HG02884 (cell line): ENCODE results near the gene MUS81.
"Not testable (repeated sequence)": the region's sequence is repeated elsewhere in the genome, so short reads cannot be mapped to it uniquely, and the experiment has no call there.

Source experiments
- ATAC-seq: cut with Tn5 transposase; IDR thresholded peaks from one replicate; pipeline ENCODE4 v1.9.1; 2021; ENCODE audit warnings: mild to moderate bottlenecking, moderate library complexity; ENCODE audit not compliant: unreplicated experiment

MUS81 gene

DNA sequence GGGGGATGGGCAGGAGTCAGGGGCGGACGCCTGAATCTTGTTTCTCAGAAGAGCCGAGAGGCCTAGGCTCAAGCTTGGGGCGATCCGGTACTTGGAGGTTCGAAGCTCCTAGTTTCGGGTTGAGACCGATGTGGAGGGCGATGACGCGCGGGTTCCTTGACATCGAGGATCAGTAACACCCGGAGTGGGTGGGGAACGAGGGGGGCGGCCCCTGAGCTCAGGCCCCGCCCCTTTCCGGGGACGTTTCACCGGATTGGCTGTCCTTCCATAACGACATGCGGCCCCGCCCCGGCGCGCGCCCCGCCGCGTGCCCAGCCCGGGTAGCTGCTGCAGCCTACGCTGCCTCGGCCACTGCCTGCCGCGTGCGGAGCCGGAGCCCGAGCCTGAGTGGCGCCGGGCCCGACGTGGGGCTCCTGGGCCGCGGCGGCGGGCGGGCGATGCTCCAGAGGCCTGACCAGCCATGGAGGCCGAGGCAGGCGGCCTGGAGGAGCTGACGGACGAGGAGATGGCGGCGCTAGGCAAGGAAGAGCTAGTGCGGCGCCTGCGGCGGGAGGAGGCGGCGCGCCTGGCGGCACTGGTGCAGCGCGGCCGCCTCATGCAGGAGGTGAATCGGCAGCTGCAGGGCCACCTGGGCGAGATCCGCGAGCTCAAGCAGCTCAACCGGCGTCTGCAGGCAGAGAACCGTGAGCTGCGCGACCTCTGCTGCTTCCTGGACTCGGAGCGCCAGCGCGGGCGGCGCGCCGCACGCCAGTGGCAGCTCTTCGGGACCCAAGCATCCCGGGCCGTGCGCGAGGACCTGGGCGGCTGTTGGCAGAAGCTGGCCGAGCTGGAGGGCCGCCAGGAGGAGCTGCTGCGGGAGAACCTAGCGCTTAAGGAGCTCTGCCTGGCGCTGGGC lies 30.3 kb downstream of the MUS81 start, which contains the start of gene CCDC85B:
Gene CCDC85B (plus strand): TSS at position 350 of the 895 bp plus-strand sequence. CDS start 111 bp downstream, at position 461.
- peak; percentile 46 for ATAC-seq

DNA sequence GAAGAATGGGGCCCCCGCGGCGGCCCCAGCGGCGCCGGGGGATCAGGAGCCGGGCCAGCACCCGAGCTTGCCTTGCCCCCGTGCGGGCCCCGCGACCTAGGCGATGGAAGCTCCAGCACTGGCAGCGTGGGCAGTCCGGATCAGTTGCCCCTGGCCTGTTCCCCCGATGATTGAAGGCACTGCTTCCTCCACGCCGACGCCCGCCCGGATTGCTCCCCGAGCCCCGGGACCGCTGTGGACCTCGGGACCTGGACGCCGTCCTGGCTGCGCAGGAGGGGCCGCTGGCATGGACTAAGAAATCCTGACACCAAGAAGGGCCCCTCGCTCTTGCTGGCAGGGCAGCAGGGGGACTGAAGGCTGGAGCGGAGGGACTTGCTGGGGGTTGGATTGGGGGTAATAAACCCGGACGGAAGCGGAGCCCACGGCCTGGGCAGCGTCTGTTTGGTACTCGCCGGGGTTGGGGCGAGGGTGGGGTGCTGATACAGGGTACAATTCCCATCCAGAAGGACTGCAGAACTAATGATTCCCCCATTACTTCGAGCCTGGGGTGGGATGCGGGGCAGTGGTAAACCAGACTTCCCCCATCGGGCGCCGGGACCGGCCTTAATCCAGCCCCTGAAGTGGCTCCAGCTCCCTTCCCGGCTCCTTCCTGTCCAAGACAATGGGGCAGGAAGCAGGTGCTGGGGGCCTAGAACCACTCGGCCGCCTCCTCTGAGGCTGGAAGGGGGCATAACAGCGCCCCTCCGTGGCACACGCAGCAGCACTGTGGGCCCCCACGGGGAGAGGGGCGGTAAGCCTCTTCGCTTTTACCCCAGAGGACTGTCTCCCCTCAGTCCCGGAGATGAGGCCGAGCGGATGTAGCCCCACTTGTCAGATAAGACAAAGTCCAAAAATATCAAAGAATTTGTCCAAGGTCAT lies 31.2 kb downstream of the MUS81 start:
- ATAC-seq = no peak

DNA sequence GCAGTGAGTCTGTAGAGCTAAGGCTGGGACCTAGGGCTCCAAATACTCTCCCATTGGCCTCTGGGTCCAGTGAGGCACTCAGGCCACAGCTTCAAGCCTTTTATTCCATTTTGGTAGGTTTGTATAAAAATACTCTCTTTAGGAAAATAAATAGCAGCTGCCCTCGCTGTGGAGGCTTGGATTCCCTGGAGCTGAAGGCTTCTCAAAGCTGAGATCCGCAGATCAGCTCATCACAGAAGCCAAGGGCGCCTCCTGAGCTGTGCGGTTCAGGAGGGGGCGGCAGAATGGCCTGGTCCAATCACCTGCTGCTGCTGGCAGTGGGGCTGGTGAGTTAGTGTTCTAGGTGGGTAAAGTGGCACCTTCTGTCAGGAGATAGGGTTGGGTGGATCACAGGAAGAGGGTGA lies 31.9 kb downstream of the MUS81 start:
- not testable (repeated sequence) for ATAC-seq

DNA sequence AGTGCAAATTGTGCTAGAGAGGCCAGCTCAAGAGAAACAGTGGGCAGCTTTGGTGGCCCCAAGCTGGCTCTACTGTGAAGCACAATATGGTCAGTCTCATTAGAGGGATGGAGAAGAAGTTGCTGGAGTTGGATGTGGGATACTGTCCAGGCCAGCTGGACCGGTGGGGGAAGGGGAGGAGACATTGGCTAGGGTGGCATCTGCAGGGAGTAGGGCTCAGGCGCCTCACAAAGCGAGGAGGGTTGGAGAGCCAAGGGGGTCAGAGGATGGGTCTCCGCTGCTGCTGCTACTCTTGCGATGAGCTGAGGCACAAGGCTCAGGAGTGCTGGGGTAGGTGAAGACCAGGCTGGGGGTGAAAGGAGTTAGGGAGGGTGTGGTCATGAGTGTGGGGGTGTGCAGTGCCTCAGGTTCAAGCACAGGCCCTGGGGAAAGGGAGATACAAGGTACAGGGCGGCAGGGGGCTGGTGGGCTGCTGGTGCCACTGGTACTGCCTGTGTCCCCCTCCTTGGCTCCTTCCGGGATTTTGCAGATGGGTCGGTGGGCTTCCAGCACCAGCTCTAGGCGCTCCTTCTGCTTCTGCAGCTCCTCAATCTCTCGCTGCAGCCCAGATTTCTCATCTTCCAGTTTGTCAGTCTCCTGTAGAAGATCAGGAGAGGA lies 32.6 kb downstream of the MUS81 start:
- ATAC-seq = no peak

DNA sequence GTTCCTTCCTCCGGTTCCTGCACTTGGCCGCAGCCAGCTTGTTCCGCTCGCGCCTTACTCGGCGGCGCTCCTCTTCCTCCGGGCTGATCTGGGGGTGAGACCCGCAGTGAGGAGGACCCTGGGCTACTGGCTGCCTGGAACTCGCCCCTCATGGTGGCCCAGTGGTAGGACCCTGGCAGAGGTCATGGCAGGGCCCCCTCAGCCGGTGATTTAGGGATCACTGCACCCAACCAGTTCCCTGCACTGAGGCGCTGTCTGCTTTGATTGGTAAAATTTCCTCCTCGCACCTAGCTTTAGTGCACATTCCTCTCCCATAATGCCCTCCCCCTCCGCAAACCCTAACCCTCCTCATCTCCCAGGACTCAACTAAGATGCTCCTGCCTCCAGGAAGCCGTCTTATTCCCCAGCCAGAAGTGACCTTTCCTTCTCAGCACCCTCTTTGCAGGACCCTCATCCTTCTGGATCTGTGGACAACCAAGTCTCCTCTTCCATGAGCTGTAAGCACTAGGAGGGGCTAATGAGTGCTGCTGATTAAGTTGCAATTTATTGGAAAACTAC lies 33.9 kb downstream of the MUS81 start:
- ATAC-seq = no peak

DNA sequence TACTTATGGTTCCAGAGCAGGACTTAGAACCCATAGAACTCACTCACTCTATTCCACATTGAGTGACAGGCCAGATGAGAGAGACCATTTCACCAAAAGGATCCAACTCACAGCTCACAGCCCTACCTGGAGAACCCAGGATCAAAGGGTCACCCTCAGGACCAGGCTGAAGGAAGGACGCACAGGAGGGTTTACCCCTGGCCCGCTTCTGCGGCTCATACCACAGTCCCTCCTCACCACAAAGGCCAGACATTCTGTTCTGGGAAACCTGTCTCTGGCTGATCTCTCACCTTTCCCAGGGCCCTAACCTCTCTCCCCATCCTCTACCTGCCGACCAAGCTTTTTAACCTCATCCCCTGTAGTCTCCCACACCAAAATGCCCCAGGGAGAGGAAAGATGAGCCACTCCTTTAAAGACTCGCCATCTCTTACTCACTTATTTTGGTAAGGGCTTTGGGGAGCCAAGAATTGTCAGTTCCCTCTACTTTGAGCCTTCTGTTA lies 35.3 kb downstream of the MUS81 start:
- no peak for ATAC-seq

DNA sequence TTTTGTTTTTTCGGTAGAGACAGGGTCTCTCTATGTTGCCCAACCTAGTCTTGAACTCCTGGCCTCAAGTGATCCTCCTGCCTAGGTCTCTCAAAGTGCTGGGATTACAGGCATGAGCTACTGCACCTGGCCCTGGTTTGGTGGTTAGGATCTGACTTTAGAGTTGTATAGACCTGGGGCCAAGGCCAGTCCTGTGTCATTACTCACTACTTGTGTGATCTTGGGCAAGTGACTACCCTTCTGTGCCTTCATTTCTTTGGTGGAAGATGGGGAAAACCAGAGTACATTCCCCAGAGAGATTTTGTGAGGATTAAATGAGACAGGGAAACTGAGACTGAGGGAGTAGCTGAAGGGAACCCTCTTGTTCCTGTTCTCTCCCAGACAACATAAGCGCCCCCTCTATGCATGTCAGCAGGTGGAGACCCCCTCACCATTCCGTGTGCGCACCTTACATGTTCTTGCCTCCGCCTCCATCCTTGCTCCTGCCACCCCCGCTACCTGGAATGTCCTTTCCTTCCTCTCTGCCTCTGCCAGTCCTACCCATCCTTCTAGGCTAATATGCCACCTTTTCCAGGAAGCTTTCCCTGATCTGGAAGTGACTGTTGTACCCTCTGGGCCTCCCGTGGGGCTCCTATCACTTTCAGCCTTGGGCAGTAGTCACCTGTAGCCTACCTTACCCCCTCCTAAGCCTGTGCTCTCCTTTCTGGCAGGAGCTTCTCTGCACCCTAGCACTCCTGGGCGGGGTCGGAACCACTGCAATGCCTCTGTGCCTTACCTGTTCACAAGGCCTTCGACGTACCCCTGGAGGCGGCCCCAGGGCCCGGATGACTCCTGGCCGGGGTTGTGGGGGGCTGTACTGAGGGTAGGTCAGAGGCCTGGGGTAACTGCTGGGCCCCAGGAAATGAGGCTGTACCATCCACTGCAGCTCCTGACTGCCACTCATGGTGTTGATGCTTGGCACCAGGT lies 36.1 kb downstream of the MUS81 start:
- ATAC-seq = no peak

DNA sequence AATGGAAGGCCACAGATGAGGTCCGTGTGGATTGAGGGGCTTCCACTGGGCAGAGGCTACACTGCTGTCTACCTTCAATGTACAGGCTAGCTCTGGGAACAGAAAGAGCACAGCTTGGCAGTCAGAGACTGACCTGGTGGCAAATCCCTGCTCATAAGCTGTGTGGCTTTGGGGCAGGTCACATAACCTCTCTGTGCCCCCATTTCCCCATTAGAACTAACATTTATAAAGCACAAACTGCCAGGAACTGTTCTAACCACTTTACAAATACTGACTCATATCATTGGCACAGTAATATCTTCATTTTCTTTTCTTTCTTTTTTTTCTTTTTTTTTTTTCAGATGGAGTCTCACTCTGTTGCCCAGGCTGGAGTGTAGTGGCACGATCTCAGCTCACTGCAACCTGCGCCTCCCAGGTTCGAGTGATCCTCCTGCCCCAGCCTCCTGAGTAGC lies 36.8 kb downstream of the MUS81 start:
- no peak for ATAC-seq

DNA sequence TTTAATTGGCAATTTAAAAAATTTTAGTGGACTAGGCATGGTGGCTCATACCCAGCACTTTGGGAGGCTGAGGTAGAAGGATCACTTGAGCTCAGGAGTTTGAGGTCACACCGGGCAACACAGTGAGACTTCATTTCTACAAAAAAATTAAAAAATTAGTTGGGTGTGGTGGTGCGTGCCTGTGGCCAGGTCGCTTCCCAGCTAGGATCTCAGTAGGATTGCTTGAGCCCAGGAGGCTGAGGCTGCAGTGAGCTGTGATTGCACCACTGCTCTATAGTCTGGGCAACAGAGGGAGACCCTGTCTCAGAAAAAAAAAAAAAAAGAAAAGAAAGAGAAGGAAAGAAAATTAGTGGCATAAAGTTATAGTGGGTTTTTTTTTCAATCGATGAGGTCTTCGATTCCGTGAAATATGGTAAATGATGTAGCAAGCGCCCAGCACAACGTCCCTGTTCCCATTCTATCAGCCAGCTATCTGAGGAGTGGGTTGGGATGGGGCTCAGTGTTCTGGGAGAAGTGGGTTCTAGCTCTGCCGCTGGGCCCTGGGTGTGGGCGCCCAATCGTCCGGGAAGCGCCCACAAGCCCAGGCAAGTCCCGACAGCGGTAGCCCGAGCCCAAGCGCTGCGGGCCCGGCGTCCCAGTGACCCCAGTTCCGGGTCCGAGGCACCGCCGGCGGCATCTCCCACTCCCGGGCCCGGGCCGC lies 38.6 kb downstream of the MUS81 start:
- no peak for ATAC-seq

DNA sequence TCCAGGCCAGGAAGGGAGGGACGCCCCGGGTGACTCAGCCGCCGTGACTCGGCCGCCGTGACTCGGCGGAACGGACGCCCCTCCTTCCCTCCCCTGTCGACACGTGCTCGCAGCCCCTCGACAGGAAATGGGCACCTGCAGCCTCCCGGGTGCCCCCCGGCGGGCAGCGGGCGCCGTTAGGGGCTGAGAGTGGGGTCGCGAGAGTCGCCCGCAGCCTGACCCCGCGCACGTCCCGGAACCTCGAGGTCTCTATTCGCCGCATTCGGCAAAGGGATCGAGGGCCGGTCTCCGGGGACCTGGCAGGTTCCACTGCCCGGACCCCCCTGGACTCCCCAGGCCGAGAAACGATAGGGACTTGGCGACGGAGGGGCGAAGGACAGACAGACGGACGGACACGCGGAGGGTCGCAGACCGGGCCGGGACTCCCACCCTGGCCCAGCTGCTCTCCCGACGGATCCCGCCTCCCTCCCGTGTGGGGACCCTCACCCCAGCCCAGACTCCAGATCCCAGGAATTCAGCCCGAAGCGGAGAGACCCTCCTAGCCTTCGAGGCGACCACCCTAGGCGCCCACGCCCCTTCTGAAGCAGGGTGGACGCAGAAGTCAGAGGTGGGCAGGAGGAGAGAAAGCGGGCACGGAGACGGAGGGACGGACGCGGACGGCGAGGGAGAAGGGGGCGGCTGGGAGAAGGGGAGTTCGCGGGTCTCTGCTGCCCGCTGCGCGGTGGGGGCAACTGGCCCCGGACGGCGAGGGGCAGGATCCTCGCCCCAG lies 39.3 kb downstream of the MUS81 start:
- ATAC-seq = no peak

DNA sequence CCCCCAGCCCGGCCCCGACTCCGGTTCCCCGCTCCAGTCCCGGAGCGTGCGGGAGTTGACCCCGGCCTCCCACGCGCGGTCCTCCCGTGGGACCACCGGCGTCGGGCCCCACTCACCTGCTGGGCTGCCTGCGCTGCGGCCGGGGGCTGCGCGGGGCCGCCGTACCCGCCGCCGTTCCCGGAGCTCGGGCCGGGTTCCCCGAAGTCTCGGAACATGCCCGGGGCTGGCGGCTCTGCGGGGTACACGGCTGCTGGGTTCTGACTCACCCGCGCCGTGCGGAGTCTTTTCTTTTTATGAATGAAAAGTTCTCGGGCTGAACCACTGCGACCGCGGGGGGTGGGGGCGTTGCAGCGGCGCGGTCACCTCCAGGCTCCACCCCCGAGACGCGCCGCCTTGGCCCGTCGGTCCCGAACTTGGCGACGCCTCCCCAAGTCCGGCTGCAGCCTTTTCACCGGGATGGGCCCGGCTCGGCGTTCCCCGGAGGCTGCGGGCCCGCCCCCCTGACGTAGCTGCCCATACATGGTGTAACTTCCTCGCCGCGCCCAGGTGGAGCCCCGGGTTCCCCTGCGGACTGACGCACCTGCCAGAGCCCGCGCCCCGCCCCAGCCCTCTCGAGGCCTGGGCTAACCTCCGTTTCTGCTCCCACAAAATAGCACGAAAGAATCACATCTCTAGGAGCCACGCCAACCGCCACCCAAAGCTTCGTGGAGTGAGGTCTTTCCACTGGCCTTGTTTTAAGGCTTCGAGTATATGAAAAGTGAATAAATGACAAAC lies 40.1 kb downstream of the MUS81 start, which contains the start of gene FOSL1:
Gene FOSL1 (minus strand): TSS at position 264 of the 774 bp plus-strand sequence. CDS start 49 bp downstream, at position 215.
- peak; percentile 54 for ATAC-seq

DNA sequence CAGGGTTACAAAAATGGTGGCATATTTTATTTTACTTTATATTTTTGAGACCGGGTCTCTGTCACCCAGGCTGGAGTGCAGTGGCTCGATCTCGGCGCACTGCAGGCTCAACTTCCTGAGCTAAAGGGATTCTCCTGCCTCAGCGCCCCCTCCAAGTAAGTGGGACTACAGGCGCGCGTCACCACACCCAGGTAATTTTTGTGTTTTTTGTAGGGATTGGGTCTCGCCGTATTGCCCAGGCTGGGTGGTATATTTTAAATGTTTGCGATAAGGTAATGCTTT lies 40.6 kb downstream of the MUS81 start:
- ATAC-seq = no peak

DNA sequence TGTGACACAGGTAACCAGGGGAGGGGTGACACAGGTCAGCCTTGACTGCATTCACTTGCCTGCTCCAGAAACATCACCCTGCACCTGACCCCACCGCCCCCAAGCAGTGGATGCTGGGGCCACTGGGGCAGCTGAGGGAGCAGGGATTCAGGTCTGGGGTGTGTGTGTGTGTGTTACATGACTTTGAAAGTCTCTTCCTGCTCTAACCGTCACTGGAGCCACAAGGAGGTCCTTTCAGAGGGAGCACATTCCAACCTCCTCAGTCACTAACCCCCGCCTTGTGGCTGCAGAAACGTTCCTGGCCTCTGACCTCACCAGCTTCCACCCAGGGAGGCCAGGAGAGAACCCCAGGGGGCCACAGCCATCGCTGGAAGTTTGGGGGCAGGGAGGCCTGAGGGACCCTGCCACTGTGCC lies 42.8 kb downstream of the MUS81 start:
- no peak for ATAC-seq

DNA sequence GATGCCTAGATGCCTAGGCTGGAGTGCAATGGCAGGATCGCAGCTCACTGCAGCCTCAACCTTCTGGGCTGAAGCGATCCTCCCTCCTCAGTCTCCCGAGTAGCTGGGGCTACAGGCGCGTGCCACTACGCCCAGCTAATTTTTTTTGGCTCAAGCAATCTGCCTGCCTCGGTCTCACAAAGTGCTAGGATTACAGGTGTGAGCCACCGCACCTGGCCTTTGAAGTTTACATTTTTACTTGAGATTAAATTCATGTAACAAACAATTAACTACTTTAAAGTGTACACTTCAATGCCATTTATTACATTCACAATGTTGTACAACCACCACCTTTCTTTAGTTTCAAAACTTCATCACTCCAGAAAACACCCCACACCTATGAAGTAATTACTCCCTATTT lies 43.5 kb downstream of the MUS81 start:
- no peak for ATAC-seq

DNA sequence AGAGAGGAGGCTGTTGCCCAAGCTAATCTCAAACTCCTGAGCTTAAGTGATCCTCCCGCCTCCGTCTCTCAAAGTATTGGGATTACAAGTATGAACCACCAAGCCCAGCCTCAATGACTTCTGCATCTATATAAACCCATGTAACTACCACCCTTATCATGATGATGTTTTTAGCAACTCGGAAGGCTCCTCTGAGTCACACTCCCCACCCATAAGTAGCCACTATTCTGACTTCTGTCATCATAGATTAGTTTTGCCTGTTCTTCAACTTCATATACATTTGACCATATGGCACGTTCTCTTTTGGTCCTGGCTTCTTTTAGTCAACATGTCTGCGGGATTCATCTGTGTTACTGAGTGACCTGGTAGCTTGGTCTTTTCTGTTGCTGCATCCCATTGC lies 46.4 kb downstream of the MUS81 start:
- no peak for ATAC-seq

DNA sequence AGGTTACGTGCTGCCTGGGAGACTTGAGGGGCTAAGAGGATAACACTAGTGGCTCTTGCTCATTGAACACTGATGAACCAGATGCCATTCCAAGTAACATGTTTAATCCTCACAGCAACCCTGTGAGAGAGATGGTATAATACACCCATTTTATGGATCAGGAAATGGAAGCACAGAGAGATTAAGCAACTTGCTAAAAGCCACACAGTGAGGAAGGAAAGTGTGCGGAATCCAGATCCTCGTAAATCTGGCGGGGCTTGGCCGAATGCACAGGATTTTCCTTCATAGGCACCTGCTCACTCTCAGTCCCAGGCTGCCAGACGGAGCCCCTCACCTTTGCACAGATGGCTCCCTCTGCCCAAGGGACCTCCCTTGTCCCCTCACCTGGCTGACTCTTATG lies 47.6 kb downstream of the MUS81 start:
- ATAC-seq = no peak
